Loucy (cell line): Measurements from ENCODE around the gene PCDHGC3.

Source experiments
- H2AFZ ChIP-seq: fragments of 200-600 bp; sonication (generic); 2 replicates; pipeline ENCODE4 v1.6.0; 2016; ENCODE audit warnings: antibody characterized with exemption, mild to moderate bottlenecking, low read length, moderate library complexity
- H3F3A ChIP-seq: fragments of 200-600 bp; 2 replicates; pipeline ENCODE4 v1.6.0; 2016; ENCODE audit warnings: antibody characterized with exemption, low read depth, mild to moderate bottlenecking
- H3K27me3 ChIP-seq: fragments of 200-600 bp; sonication (generic); 2 replicates; pipeline ENCODE4 v1.6.1; 2014; ENCODE audit warnings: low read length, mild to moderate bottlenecking; ENCODE audit not compliant: insufficient read depth, poor library complexity, severe bottlenecking
- H3K36me3 ChIP-seq: fragments of 200-600 bp; sonication (generic); 2 replicates; pipeline ENCODE4 v1.6.1; 2016; ENCODE audit warnings: low read length; ENCODE audit not compliant: insufficient read depth
- H3K4me1 ChIP-seq: fragments of 200-600 bp; sonication (generic); 2 replicates; pipeline ENCODE4 v1.5.1; 2014; ENCODE audit warnings: low read length, mild to moderate bottlenecking; ENCODE audit not compliant: insufficient read depth, poor library complexity, severe bottlenecking
- H3K4me2 ChIP-seq: fragments of 200-600 bp; sonication (generic); 2 replicates; pipeline ENCODE4 v1.6.0; 2014; ENCODE audit warnings: antibody characterized with exemption, low read length, low read depth, mild to moderate bottlenecking; ENCODE audit not compliant: poor library complexity, severe bottlenecking
- H3K4me3 ChIP-seq: fragments of 200-600 bp; sonication (generic); 2 replicates; pipeline ENCODE4 v1.5.1; 2014; ENCODE audit warnings: low read length, mild to moderate bottlenecking, mixed read lengths; ENCODE audit not compliant: poor library complexity, severe bottlenecking
- H3K79me2 ChIP-seq: fragments of 200-600 bp; sonication (generic); 2 replicates; pipeline ENCODE4 v1.6.1; 2014; ENCODE audit warnings: low read length; ENCODE audit not compliant: insufficient read depth
- H3K9ac ChIP-seq: fragments of 200-600 bp; sonication (generic); 2 replicates; pipeline ENCODE4 v1.6.0; 2014; ENCODE audit warnings: mild to moderate bottlenecking, low read depth, low read length, moderate library complexity; ENCODE audit not compliant: poor library complexity, severe bottlenecking
- H3K9me2 ChIP-seq: fragments of 200-600 bp; sonication (generic); replicated peaks from 2 replicates; pipeline ENCODE4 v1.6.1; 2016; ENCODE audit warnings: low read depth, low read length, mixed read lengths
- H3K9me3 ChIP-seq: fragments of 200-600 bp; sonication (generic); 2 replicates; pipeline ENCODE4 v1.6.1; 2014; ENCODE audit warnings: mild to moderate bottlenecking, antibody characterized with exemption, low read length, low read depth; ENCODE audit not compliant: insufficient read depth
- H4K20me1 ChIP-seq: fragments of 200-600 bp; sonication (generic); 2 replicates; pipeline ENCODE4 v1.6.0; 2014; ENCODE audit warnings: antibody characterized with exemption, low read length, mild to moderate bottlenecking; ENCODE audit not compliant: insufficient read depth, poor library complexity, severe bottlenecking
- EZH2phosphoT487 ChIP-seq: fragments of 200-600 bp; IDR thresholded peaks from 2 replicates; pipeline ENCODE4 v1.6.1; 2018; ENCODE audit warnings: antibody characterized with exemption, mild to moderate bottlenecking, moderate library complexity, borderline replicate concordance
- TF ChIP-seq, protein P1 (sequence below): fragments of 200-600 bp; sonication (generic); conservative IDR thresholded peaks from 2 replicates; pipeline ENCODE4 v1.5.1; 2014; ENCODE audit warnings: mild to moderate bottlenecking, antibody characterized with exemption, low read length

PCDHGC3 gene

DNA sequence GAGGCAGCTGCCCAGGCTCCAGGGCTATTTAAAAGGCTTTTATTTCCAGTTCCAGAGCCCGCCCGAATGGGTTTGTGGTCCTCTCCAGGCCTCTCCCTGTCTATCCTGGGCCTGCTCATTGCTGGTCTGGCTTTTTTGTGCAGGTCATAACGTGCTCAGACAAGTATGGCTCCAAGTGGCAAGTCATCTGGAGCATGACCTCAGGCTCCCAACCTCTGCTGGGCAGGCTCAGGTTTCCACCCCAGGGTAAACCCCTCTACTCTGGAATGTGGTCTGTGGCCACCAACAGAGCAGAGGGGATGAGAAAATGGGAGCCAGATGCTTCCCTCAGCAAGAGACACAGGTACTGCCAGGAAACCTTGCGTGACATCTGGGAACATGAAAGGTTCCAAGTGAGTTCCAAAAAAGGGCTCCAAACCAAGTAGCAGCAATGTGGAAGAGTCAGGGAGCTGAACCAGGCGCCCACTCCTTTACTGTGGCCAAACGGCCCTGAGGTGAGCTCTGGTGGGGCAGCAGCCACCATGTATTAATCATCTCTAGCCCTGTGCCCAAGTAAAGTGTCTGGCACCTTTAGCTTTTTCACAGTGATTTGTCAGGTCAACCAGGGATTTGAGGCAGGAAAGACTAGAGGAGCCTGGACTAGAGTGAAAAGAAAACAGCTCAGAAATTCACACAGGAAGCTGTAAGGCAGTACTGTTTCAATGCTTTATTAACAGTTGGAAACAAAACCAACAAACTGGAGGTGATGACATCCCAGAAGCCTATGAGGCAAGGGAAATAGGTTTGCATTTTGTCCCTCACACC, 38.8 kb downstream of the PCDHGC3 start:
- peaks cover 70% of the 10 kb centered on the region; the same call in 1 of the 2 replicates for H3K36me3 ChIP-seq
- no peak overlapping the region for H3K4me2 ChIP-seq
- no peaks in the 10 kb centered on the region for H3K9me2 ChIP-seq
- no peaks in the 10 kb centered on the region for H4K20me1 ChIP-seq
- no peaks in the 10 kb centered on the region for H3K9me3 ChIP-seq
- H3K27me3 ChIP-seq = no peaks in the 10 kb centered on the region
- no peak overlapping the region for H3K9ac ChIP-seq
- no peak overlapping the region for H3K4me3 ChIP-seq
- no peaks in the 10 kb centered on the region for H3K79me2 ChIP-seq
- no peak overlapping the region for H2AFZ ChIP-seq
- TF ChIP-seq, protein P1, sequence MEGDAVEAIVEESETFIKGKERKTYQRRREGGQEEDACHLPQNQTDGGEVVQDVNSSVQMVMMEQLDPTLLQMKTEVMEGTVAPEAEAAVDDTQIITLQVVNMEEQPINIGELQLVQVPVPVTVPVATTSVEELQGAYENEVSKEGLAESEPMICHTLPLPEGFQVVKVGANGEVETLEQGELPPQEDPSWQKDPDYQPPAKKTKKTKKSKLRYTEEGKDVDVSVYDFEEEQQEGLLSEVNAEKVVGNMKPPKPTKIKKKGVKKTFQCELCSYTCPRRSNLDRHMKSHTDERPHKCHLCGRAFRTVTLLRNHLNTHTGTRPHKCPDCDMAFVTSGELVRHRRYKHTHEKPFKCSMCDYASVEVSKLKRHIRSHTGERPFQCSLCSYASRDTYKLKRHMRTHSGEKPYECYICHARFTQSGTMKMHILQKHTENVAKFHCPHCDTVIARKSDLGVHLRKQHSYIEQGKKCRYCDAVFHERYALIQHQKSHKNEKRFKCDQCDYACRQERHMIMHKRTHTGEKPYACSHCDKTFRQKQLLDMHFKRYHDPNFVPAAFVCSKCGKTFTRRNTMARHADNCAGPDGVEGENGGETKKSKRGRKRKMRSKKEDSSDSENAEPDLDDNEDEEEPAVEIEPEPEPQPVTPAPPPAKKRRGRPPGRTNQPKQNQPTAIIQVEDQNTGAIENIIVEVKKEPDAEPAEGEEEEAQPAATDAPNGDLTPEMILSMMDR = no peak
- no peak for TF ChIP-seq EZH2phosphoT487
- no peaks in the 10 kb centered on the region for H3F3A ChIP-seq
- H3K4me1 ChIP-seq = no peaks in the 10 kb centered on the region

DNA sequence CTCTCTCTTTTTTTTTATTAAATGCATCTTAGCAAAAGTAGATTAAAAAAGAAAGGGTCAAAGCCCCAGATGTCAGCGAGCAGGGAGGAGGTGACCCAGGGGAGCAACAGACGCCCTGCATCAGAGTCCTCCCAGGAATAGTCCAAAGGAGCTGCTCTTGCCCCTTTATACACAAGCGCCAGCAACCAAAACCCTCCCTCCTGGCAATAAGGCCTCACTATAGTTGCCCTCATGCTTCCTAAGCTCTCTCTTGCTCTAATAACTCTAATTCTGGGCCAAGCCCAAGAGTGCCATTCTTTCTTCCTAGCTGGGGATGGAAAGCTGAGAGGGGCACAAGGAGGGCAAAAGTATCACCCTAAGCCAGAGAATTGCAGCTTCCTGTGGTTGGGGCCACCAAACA, 39.4 kb downstream of the PCDHGC3 start:
- Histone ChIP-seq H3K4me2 (no peak overlapping the region), H3K36me3 (peaks cover 76% of the 10 kb centered on the region; the same call in 1 of the 2 replicates), H3K4me3 (no peak overlapping the region)

DNA sequence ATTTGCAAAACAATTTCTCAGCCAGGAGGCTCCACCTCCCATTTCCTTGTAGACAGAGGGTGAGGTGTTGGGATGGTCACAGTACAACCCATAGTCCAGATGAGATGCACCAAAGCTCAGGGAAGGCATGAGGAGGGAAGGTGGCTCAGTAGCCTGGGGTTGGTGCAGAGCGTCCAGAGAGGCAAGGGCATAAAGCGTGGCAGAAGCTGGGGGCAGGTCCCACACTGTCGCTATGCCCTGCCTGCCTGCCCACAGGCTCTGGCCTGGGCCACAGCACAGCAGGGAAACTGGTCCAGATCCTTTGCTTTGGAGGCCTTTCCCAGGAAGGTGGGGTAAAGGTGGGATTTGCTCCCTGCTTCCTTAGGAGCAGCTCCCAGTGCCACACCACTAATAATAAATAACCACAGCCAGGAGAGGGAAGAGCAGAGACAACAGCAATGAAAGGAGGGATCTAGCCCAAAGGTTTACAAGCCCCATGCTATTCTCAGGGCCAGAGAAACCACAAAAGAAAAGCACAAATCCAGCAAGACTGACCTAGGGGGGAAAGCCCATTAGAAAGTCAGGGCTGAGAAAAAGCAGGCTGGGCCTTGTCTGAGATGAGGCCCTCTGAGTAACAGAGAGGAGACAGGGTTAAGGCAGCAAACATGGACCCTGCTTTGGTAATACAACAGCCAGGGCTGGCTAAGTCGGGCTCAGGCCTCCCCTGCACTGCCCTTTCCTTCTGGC, 40.3 kb downstream of the PCDHGC3 start:
- H3K36me3 ChIP-seq = peaks cover 85% of the 10 kb centered on the region; the same call in 1 of the 2 replicates
- no peak overlapping the region for H3K4me3 ChIP-seq
- H3K4me1 ChIP-seq = no peaks in the 10 kb centered on the region

More for the DNA sequence above, 39.4 kb downstream of the PCDHGC3 start:
- Histone ChIP-seq H3K9ac (no peak overlapping the region), H2AFZ (no peak overlapping the region), H3K79me2 (no peaks in the 10 kb centered on the region), H3F3A (no peaks in the 10 kb centered on the region), H4K20me1 (no peaks in the 10 kb centered on the region), H3K9me2 (no peaks in the 10 kb centered on the region), H3K4me1 (no peaks in the 10 kb centered on the region), H3K9me3 (no peaks in the 10 kb centered on the region), H3K27me3 (no peaks in the 10 kb centered on the region)
- TF ChIP-seq, protein P1 = no peak
- no peak for TF ChIP-seq EZH2phosphoT487

More for the DNA sequence above, 40.3 kb downstream of the PCDHGC3 start:
- Histone ChIP-seq H3K9me3 (no peaks in the 10 kb centered on the region), H2AFZ (no peak overlapping the region), H3K27me3 (no peaks in the 10 kb centered on the region), H3K79me2 (no peaks in the 10 kb centered on the region), H4K20me1 (no peaks in the 10 kb centered on the region), H3K9ac (no peak overlapping the region), H3K9me2 (no peaks in the 10 kb centered on the region), H3F3A (no peaks in the 10 kb centered on the region), H3K4me2 (no peak overlapping the region)
- TF ChIP-seq EZH2phosphoT487 = no peak
- TF ChIP-seq, protein P1 = no peak
